Osteoblast (primary cell): ENCODE measurements around the gene ANGPT4. TPM values are rescaled to one million over a fixed set of nuclear protein-coding genes. Genes with fewer than 3 reads are reported as not detected.
A peak's percentile ranks its signal among the peaks of the same experiment; 100 is the strongest.

Experiments used
- DNase-seq: peaks from one replicate; pipeline ENCODE4 v3.0.0; 2011; ENCODE audit warnings: low spot score, mixed read lengths; ENCODE audit not compliant: insufficient read length; ENCODE audit errors: missing footprints
- H2AFZ ChIP-seq: 2 replicates; pipeline ENCODE4 v1.6.0; 2011; ENCODE audit warnings: mild to moderate bottlenecking, low read length
- H3K27ac ChIP-seq: 2 replicates; pipeline ENCODE4 v1.5.1; 2011; ENCODE audit warnings: mild to moderate bottlenecking, low read depth, low read length, moderate library complexity
- H3K27me3 ChIP-seq: 2 replicates; pipeline ENCODE4 v1.6.0; 2012; ENCODE audit warnings: mild to moderate bottlenecking, control low read depth, inconsistent platforms, low read length, moderate library complexity; ENCODE audit not compliant: insufficient read depth
- H3K36me3 ChIP-seq: 2 replicates; pipeline ENCODE4 v1.5.1; 2011; ENCODE audit warnings: mild to moderate bottlenecking, low read length, control low read depth, moderate library complexity; ENCODE audit not compliant: insufficient read depth
- H3K4me1 ChIP-seq: 2 replicates; pipeline ENCODE4 v1.5.1; 2011; ENCODE audit warnings: mild to moderate bottlenecking, low read length, control low read depth, moderate library complexity; ENCODE audit not compliant: insufficient read depth
- H3K4me2 ChIP-seq: 2 replicates; pipeline ENCODE4 v1.6.0; 2011; ENCODE audit warnings: mild to moderate bottlenecking, low read length; ENCODE audit not compliant: insufficient read depth
- H3K4me3 ChIP-seq: fragments of 200-600 bp; sonication (generic); 3 replicates; pipeline ENCODE4 v1.5.1; 2012; ENCODE audit warnings: mild to moderate bottlenecking, low read length, inconsistent platforms; ENCODE audit not compliant: insufficient read depth
- H3K79me2 ChIP-seq: 2 replicates; pipeline ENCODE4 v1.6.0; 2012; ENCODE audit warnings: mild to moderate bottlenecking, low read length, control low read depth, inconsistent platforms; ENCODE audit not compliant: insufficient read depth
- H3K9me3 ChIP-seq: 2 replicates; pipeline ENCODE4 v1.5.1; 2011; ENCODE audit warnings: low read depth, low read length, control low read depth
- H4K20me1 ChIP-seq: 2 replicates; pipeline ENCODE4 v1.6.0; 2012; ENCODE audit warnings: mild to moderate bottlenecking, low read length, control low read depth; ENCODE audit not compliant: insufficient read depth
- total RNA-seq: library from RNA; depleted of rRNA; stranded (reverse); fragments of >200 nt; gene quantifications from 2 replicates; pipeline ENCODE4 v1.2.3, GENCODE V29; 2012
- TF ChIP-seq, protein P1 (sequence below): IDR thresholded peaks from 2 replicates; pipeline ENCODE4 v1.5.1; 2011; ENCODE audit warnings: mild to moderate bottlenecking, low read depth, low read length, moderate library complexity; ENCODE audit errors: extremely low read depth

Gene ANGPT4
- total RNA-seq, 1 donor = under 0.01 TPM

DNA sequence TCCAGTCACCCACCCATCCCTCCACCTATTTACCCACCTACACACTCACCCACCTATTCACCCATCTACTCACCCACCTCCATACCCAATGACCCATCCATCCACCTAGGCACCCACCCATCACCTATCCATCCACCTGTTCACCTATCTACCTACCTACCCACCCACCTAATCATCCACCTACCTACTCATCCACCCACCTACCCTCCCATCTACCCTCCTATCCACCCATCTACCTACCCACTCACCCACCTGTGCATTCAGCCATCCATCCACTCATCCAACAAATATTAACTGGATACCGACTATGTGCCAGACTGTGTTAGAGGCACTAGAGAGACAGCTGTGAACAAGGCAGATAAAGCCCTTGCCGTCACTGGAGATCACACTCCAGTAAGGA, 45.6 kb upstream of the ANGPT4 start:
- Histone ChIP-seq H3K4me3 (no peak overlapping the region), H3K27me3 (peaks cover 12% of the 10 kb centered on the region), H4K20me1 (no peaks in the 10 kb centered on the region), H3K36me3 (no peaks in the 10 kb centered on the region), H2AFZ (no peak overlapping the region), H3K27ac (no peak overlapping the region), H3K79me2 (no peaks in the 10 kb centered on the region), H3K4me1 (no peaks in the 10 kb centered on the region), H3K4me2 (no peak overlapping the region), H3K9me3 (no peaks in the 10 kb centered on the region)
- TF ChIP-seq, protein P1, sequence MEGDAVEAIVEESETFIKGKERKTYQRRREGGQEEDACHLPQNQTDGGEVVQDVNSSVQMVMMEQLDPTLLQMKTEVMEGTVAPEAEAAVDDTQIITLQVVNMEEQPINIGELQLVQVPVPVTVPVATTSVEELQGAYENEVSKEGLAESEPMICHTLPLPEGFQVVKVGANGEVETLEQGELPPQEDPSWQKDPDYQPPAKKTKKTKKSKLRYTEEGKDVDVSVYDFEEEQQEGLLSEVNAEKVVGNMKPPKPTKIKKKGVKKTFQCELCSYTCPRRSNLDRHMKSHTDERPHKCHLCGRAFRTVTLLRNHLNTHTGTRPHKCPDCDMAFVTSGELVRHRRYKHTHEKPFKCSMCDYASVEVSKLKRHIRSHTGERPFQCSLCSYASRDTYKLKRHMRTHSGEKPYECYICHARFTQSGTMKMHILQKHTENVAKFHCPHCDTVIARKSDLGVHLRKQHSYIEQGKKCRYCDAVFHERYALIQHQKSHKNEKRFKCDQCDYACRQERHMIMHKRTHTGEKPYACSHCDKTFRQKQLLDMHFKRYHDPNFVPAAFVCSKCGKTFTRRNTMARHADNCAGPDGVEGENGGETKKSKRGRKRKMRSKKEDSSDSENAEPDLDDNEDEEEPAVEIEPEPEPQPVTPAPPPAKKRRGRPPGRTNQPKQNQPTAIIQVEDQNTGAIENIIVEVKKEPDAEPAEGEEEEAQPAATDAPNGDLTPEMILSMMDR = no peak
- no peak for DNase-seq

DNA sequence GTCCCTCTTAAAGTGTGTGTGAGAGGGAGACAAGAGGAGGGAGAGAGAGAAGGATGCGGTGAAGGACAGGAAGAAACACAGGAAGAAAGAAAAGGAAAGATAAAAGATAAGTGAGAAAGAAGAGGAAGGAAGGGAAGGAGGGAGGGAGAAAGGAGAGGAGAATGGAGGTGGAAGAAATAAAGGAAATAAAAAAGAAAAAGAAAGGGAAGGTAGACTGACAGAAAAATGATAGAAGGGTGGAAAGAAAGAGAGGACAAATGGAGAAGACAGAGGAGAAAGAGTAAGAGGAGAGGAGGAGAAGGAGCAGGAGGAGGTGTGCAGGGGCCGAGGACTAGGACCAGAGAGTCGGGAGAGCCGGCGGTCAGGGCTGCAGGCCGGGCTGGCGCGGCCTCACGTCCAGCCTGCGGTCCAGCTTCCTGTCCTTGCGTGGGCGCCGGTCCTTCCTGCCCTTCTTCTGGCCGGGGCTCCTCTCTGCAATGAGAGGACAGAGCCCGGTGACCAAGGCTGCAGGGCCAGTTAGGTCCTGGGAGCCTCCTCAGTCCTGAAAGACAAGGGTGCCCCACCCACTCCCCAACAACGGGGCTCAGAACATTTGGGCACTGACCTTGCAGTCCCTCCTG, 44.0 kb upstream of the ANGPT4 start:
- no peak overlapping the region for H3K4me3 ChIP-seq
- no peaks in the 10 kb centered on the region for H3K79me2 ChIP-seq
- H4K20me1 ChIP-seq = no peaks in the 10 kb centered on the region
- H3K4me2 ChIP-seq = no peak overlapping the region
- no peaks in the 10 kb centered on the region for H3K4me1 ChIP-seq
- no peak overlapping the region for H3K27ac ChIP-seq
- peak; percentile 80 for DNase-seq
- H3K36me3 ChIP-seq = no peaks in the 10 kb centered on the region
- TF ChIP-seq, protein P1 = no peak
- H3K9me3 ChIP-seq = no peaks in the 10 kb centered on the region
- no peak overlapping the region for H2AFZ ChIP-seq
- H3K27me3 ChIP-seq = peaks cover 3% of the 10 kb centered on the region

DNA sequence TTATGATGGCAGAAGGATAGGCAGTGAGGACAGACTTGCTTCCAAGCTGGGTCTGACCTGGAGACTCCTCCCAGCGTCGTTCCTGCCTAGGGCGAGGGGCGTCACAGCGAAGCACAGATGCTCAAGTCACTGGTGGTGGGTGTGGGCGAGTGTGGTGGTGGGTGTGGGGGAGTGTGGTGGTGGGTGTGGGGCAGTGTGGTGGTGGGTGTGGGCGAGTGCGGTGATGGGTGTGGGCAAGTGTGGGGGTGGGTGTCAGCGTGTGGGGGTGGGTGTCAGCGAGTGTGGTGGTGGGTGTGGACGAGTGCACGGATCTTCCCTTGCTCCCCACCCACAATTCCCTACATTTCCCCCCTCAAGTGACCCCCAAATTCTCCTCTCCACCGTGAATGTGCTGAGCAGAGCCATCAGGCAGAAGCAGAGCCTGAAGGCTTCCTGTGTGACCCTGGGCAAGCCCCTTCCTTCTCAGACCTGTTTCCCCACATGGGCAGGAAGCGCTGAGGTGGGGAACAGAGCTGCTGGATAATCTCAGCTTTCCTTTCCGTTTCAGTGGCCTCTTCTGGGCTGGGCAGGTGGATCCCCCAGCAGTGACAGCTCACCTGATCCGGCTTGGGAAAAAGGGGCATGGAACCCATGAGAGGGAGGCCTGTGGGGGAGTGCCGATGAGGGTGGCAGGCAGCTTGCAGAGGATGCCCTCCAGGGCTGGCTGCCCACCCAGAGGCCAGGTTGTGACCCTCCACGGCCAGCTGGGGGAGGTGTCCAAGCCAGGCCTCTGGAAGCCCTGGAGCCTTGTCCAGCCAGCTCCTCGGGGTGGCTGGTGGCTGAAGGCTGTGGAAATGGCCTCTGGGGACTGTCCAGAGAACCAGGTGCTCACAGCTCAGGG, 43.0 kb upstream of the ANGPT4 start:
- no peaks in the 10 kb centered on the region for H3K9me3 ChIP-seq
- H3K27ac ChIP-seq = no peak overlapping the region
- H3K36me3 ChIP-seq = no peaks in the 10 kb centered on the region
- no peaks in the 10 kb centered on the region for H3K79me2 ChIP-seq
- no peak overlapping the region for H2AFZ ChIP-seq
- no peak overlapping the region for H3K4me3 ChIP-seq
- no peak overlapping the region for H3K4me2 ChIP-seq
- no peaks in the 10 kb centered on the region for H3K4me1 ChIP-seq
- H3K27me3 ChIP-seq = peaks cover 3% of the 10 kb centered on the region
- H4K20me1 ChIP-seq = no peaks in the 10 kb centered on the region
- TF ChIP-seq, protein P1 = no peak
- no peak for DNase-seq

DNA sequence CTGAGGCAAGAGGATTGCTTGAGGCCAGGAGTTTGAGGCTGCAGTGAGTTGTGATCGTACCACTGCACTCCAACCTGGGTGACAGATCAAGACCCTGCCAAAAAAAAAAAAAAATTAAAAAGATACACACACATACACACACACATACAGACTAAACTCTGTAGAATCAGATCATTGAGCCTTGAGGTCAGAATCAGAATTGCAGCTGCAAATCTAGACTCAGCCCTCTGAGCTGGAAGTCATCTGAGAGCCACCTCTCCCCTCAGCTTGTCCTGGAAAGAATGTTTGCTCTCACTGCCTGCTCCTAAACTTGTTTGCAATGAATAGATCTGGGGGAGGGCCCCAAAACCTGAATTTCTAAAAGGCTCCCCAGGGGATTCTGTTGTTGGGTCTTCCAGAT, 41.4 kb upstream of the ANGPT4 start:
- H3K9me3 ChIP-seq = no peaks in the 10 kb centered on the region
- peak; percentile 80 for DNase-seq
- H4K20me1 ChIP-seq = no peaks in the 10 kb centered on the region
- H3K4me2 ChIP-seq = no peak overlapping the region
- H3K36me3 ChIP-seq = no peaks in the 10 kb centered on the region
- no peak overlapping the region for H2AFZ ChIP-seq
- H3K27ac ChIP-seq = no peak overlapping the region
- no peak overlapping the region for H3K4me3 ChIP-seq
- H3K79me2 ChIP-seq = no peaks in the 10 kb centered on the region
- TF ChIP-seq, protein P1 = no peak
- peaks cover 3% of the 10 kb centered on the region for H3K27me3 ChIP-seq
- H3K4me1 ChIP-seq = no peaks in the 10 kb centered on the region
